ENCODE data around the gene VPS13C.

Gene VPS13C

GRCh38 chr15:61889706-61890105 lies 170.5 kb downstream of the VPS13C start:
- TF ChIP-seq YY1 (IDR thresholded peaks at IDR 0.05; ENCODE audit: insufficient read depth, insufficient read length) (no peak), SUZ12 (IDR thresholded peaks at IDR 0.05; ENCODE audit: extremely low read depth, insufficient read depth, insufficient read length) (no peak), ZNF274 (IDR thresholded peaks at IDR 0.05; ENCODE audit: low read depth, low read length) (no peak)
- Histone ChIP-seq H3K27me3 (ENCODE audit: insufficient read depth, insufficient read length) (no peaks in the 10 kb centered on the region), H3K4me1 (ENCODE audit: insufficient read depth, insufficient read length) (no peaks in the 10 kb centered on the region), H3K36me3 (ENCODE audit: insufficient read depth, insufficient read length, low read length) (no peaks in the 10 kb centered on the region), H3K4me3 (ENCODE audit: insufficient read length, low read depth) (no peak overlapping the region), H3K9me3 (ENCODE audit: insufficient read depth, low read length) (peaks cover 18% of the 10 kb centered on the region), H3K9ac (ENCODE audit: insufficient read length, low read depth) (no peak overlapping the region)
- no peak for DNase-seq (ENCODE audit: low read depth, low spot score)

GRCh38 chr15:61888074-61888780 lies 172.0 kb downstream of the VPS13C start:
- no peaks in the 10 kb centered on the region for H3K4me1 ChIP-seq (ENCODE audit: insufficient read depth, insufficient read length)
- H3K27me3 ChIP-seq (ENCODE audit: insufficient read depth, insufficient read length): no peaks in the 10 kb centered on the region
- no peaks in the 10 kb centered on the region for H3K36me3 ChIP-seq (ENCODE audit: insufficient read depth, insufficient read length, low read length)
- peaks cover 8% of the 10 kb centered on the region for H3K9me3 ChIP-seq (ENCODE audit: insufficient read depth, low read length)
- TF ChIP-seq ZNF274 (IDR thresholded peaks at IDR 0.05; ENCODE audit: low read depth, low read length): no peak
- TF ChIP-seq YY1 (IDR thresholded peaks at IDR 0.05; ENCODE audit: insufficient read depth, insufficient read length): no peak
- TF ChIP-seq SUZ12 (IDR thresholded peaks at IDR 0.05; ENCODE audit: extremely low read depth, insufficient read depth, insufficient read length): no peak
- no peak overlapping the region for H3K9ac ChIP-seq (ENCODE audit: insufficient read length, low read depth)
- H3K4me3 ChIP-seq (ENCODE audit: insufficient read length, low read depth): no peak overlapping the region
- no peak for DNase-seq (ENCODE audit: low read depth, low spot score)

GRCh38 chr15:61880084-61880483 lies 180.2 kb downstream of the VPS13C start:
- TF ChIP-seq SUZ12 (IDR thresholded peaks at IDR 0.05; ENCODE audit: extremely low read depth, insufficient read depth, insufficient read length): no peak
- Histone ChIP-seq H3K9me3 (ENCODE audit: insufficient read depth, low read length) (no peaks in the 10 kb centered on the region), H3K4me3 (ENCODE audit: insufficient read length, low read depth) (no peak overlapping the region), H3K9ac (ENCODE audit: insufficient read length, low read depth) (no peak overlapping the region), H3K36me3 (ENCODE audit: insufficient read depth, insufficient read length, low read length) (no peaks in the 10 kb centered on the region), H3K27me3 (ENCODE audit: insufficient read depth, insufficient read length) (no peaks in the 10 kb centered on the region), H3K4me1 (ENCODE audit: insufficient read depth, insufficient read length) (no peaks in the 10 kb centered on the region)
- DNase-seq (ENCODE audit: low read depth, low spot score): no peak

- Histone ChIP-seq H3K4me1 (ENCODE audit: insufficient read depth, insufficient read length) (no peaks in the 10 kb centered on the region), H3K27me3 (ENCODE audit: insufficient read depth, insufficient read length) (no peaks in the 10 kb centered on the region), H3K9me3 (ENCODE audit: insufficient read depth, low read length) (no peaks in the 10 kb centered on the region), H3K9ac (ENCODE audit: insufficient read length, low read depth) (no peak overlapping the region), H3K36me3 (ENCODE audit: insufficient read depth, insufficient read length, low read length) (no peaks in the 10 kb centered on the region), H3K4me3 (ENCODE audit: insufficient read length, low read depth) (no peak overlapping the region)
- TF ChIP-seq SUZ12 (IDR thresholded peaks at IDR 0.05; ENCODE audit: extremely low read depth, insufficient read depth, insufficient read length) (no peak), ZNF274 (IDR thresholded peaks at IDR 0.05; ENCODE audit: low read depth, low read length) (no peak), YY1 (IDR thresholded peaks at IDR 0.05; ENCODE audit: insufficient read depth, insufficient read length) (no peak)
- no peak for DNase-seq (ENCODE audit: low read depth, low spot score)
These were observed 181.0 kb downstream of the VPS13C start for GRCh38 chr15:61879219-61879618.

GRCh38 chr15:61871926-61872522 lies 188.2 kb downstream of the VPS13C start:
- TF ChIP-seq SUZ12 (IDR thresholded peaks at IDR 0.05; ENCODE audit: extremely low read depth, insufficient read depth, insufficient read length): no peak
- no peak for TF ChIP-seq ZNF274 (IDR thresholded peaks at IDR 0.05; ENCODE audit: low read depth, low read length)
- TF ChIP-seq YY1 (IDR thresholded peaks at IDR 0.05; ENCODE audit: insufficient read depth, insufficient read length): no peak
- no peaks in the 10 kb centered on the region for H3K9me3 ChIP-seq (ENCODE audit: insufficient read depth, low read length)
- no peaks in the 10 kb centered on the region for H3K27me3 ChIP-seq (ENCODE audit: insufficient read depth, insufficient read length)
- no peaks in the 10 kb centered on the region for H3K4me1 ChIP-seq (ENCODE audit: insufficient read depth, insufficient read length)
- no peak for DNase-seq (ENCODE audit: low read depth, low spot score)
- H3K4me3 ChIP-seq (ENCODE audit: insufficient read length, low read depth): no peak overlapping the region
- no peak overlapping the region for H3K9ac ChIP-seq (ENCODE audit: insufficient read length, low read depth)
- no peaks in the 10 kb centered on the region for H3K36me3 ChIP-seq (ENCODE audit: insufficient read depth, insufficient read length, low read length)

- Histone ChIP-seq H3K4me3 (ENCODE audit: insufficient read length, low read depth) (no peak overlapping the region), H3K9ac (ENCODE audit: insufficient read length, low read depth) (no peak overlapping the region), H3K36me3 (ENCODE audit: insufficient read depth, insufficient read length, low read length) (no peaks in the 10 kb centered on the region), H3K27me3 (ENCODE audit: insufficient read depth, insufficient read length) (no peaks in the 10 kb centered on the region), H3K4me1 (ENCODE audit: insufficient read depth, insufficient read length) (no peaks in the 10 kb centered on the region), H3K9me3 (ENCODE audit: insufficient read depth, low read length) (no peaks in the 10 kb centered on the region)
- TF ChIP-seq ZNF274 (IDR thresholded peaks at IDR 0.05; ENCODE audit: low read depth, low read length) (no peak), SUZ12 (IDR thresholded peaks at IDR 0.05; ENCODE audit: extremely low read depth, insufficient read depth, insufficient read length) (no peak), YY1 (IDR thresholded peaks at IDR 0.05; ENCODE audit: insufficient read depth, insufficient read length) (no peak)
- no peak for DNase-seq (ENCODE audit: low read depth, low spot score)
These were observed 190.6 kb downstream of the VPS13C start for GRCh38 chr15:61869656-61870055.

GRCh38 chr15:61861962-61862361 lies 198.3 kb downstream of the VPS13C start:
- H3K4me3 ChIP-seq (ENCODE audit: insufficient read length, low read depth): no peak overlapping the region
- H3K36me3 ChIP-seq (ENCODE audit: insufficient read depth, insufficient read length, low read length): no peaks in the 10 kb centered on the region
- no peaks in the 10 kb centered on the region for H3K4me1 ChIP-seq (ENCODE audit: insufficient read depth, insufficient read length)
- no peaks in the 10 kb centered on the region for H3K27me3 ChIP-seq (ENCODE audit: insufficient read depth, insufficient read length)
- H3K9me3 ChIP-seq (ENCODE audit: insufficient read depth, low read length): no peaks in the 10 kb centered on the region
- H3K9ac ChIP-seq (ENCODE audit: insufficient read length, low read depth): no peak overlapping the region
- no peak for DNase-seq (ENCODE audit: low read depth, low spot score)
- TF ChIP-seq SUZ12 (IDR thresholded peaks at IDR 0.05; ENCODE audit: extremely low read depth, insufficient read depth, insufficient read length) (no peak), YY1 (IDR thresholded peaks at IDR 0.05; ENCODE audit: insufficient read depth, insufficient read length) (no peak), ZNF274 (IDR thresholded peaks at IDR 0.05; ENCODE audit: low read depth, low read length) (no peak)

Measured in NT2/D1 (cell line).